Testis (tissue), 2 donors: ENCODE results near the gene NAV3.

Experiments used
- POLR2A ChIP-seq: fragments of 450-650 bp; IDR thresholded peaks from one replicate; pipeline ENCODE4 v1.6.1; 2017; ENCODE audit warnings: antibody characterized with exemption, mild to moderate bottlenecking, moderate library complexity
- TF ChIP-seq, protein P1 (sequence below), 3 experiments: fragments of 450-650 bp in 2 of 3; fragments of 200-600 bp in 1 of 3; sonication (generic) in 1 of 3; IDR thresholded peaks; one replicate each; pipeline ENCODE4 v1.5.1; 2016 to 2019; ENCODE audit warnings: antibody characterized with exemption in 3 of 3, mild to moderate bottlenecking in 2 of 3, moderate library complexity in 1 of 3

DNA sequence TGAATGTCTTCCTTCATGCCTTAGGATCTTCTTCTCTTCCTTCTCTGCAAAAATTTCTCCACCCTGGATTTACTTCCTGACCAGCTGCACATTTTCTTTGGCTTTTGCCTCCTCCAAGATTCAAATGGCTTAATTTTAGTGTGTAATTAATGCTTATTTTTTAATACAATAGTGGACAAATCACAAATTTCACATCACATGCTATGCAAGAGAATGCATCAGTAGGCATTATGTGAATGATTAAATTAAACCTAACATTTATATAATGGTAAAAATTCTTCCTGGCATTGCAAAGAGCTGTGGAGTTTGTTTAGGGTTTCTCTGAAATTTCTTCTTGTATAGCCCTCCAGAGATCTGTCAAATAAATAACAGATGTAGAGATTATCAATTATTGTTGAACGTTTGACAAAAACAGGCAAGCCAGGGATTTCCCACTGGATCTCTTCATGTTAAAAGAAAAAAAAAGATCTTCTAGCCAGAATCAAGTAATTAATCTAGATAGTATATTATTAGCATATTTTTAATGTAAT lies 84.4 kb downstream of the NAV3 start:
- TF ChIP-seq, protein P1, sequence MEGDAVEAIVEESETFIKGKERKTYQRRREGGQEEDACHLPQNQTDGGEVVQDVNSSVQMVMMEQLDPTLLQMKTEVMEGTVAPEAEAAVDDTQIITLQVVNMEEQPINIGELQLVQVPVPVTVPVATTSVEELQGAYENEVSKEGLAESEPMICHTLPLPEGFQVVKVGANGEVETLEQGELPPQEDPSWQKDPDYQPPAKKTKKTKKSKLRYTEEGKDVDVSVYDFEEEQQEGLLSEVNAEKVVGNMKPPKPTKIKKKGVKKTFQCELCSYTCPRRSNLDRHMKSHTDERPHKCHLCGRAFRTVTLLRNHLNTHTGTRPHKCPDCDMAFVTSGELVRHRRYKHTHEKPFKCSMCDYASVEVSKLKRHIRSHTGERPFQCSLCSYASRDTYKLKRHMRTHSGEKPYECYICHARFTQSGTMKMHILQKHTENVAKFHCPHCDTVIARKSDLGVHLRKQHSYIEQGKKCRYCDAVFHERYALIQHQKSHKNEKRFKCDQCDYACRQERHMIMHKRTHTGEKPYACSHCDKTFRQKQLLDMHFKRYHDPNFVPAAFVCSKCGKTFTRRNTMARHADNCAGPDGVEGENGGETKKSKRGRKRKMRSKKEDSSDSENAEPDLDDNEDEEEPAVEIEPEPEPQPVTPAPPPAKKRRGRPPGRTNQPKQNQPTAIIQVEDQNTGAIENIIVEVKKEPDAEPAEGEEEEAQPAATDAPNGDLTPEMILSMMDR (IDR thresholded peaks at IDR 0.05): no peak
- no peak for TF ChIP-seq POLR2A
